Kasumi-1 (cell line): ENCODE data around the gene NINJ2.
A peak's percentile ranks its signal among the peaks of the same experiment; 100 is the strongest.

Experiments used
- DNase-seq, 2 experiments: peaks; one replicate each; lab custom pipeline; 2025; lab: John Stamatoyannopoulos, UW

The NINJ2 gene

GRCh38 chr12:546920-547845, 116.1 kb downstream of the NINJ2 start:
- no peak for DNase-seq

GRCh38 chr12:546265-546919, 116.9 kb downstream of the NINJ2 start:
- DNase-seq, result no peak

- no peak for DNase-seq
Measured at GRCh38 chr12:545835-546234, 117.4 kb downstream of the NINJ2 start.

GRCh38 chr12:544941-545635, 118.2 kb downstream of the NINJ2 start:
- DNase-seq, result no peak

GRCh38 chr12:544142-544541, 119.1 kb downstream of the NINJ2 start:
- DNase-seq, result no peak

- DNase-seq, result no peak
Measured at GRCh38 chr12:543114-543451, 120.2 kb downstream of the NINJ2 start.

- no peak for DNase-seq
Measured at GRCh38 chr12:542395-543113, 120.7 kb downstream of the NINJ2 start.

GRCh38 chr12:541676-542324, 121.4 kb downstream of the NINJ2 start:
- DNase-seq, result no peak

GRCh38 chr12:539540-540310, 123.5 kb downstream of the NINJ2 start:
- no peak for DNase-seq

GRCh38 chr12:538731-539539, 124.3 kb downstream of the NINJ2 start:
- peak; percentile 18 to 33 for DNase-seq

- DNase-seq, result no peak
Measured at GRCh38 chr12:537772-538171, 125.5 kb downstream of the NINJ2 start.

- DNase-seq, result no peak
Measured at GRCh38 chr12:536751-537245, 126.4 kb downstream of the NINJ2 start.

GRCh38 chr12:535396-535795, 127.8 kb downstream of the NINJ2 start:
- no peak for DNase-seq

- DNase-seq, result no peak
Measured at GRCh38 chr12:534216-534615, 129.0 kb downstream of the NINJ2 start.

- DNase-seq, result no peak
Measured at GRCh38 chr12:533718-534117, 129.5 kb downstream of the NINJ2 start.

- DNase-seq, result no peak
Measured at GRCh38 chr12:532908-533565, 130.2 kb downstream of the NINJ2 start.

GRCh38 chr12:531951-532585, 131.2 kb downstream of the NINJ2 start:
- DNase-seq, result no peak

GRCh38 chr12:530821-531220, 132.4 kb downstream of the NINJ2 start:
- DNase-seq, result no peak

GRCh38 chr12:530308-530707, 132.9 kb downstream of the NINJ2 start:
- DNase-seq, result no peak
